T-cell (primary cell): ENCODE measurements around the gene PTPN21. TPM values are rescaled to one million over a fixed set of nuclear protein-coding genes. Genes with fewer than 3 reads are reported as not detected.
"Not testable (repeated sequence)": the region's sequence is repeated elsewhere in the genome, so short reads cannot be mapped to it uniquely, and the experiment has no call there.

Experiments
- ATAC-seq, 4 experiments: fragments of 200-7000 bp in 3 of 4; fragments of 150-1000 bp in 1 of 4; cut with Tn5 transposase; replicated peaks in 1 of 4; 1 replicate in 3 of 4; 2 replicates in 1 of 4; pipeline ENCODE4 v1.10.0; 2021; ENCODE audit warnings: moderate library complexity in 3 of 4, mild to moderate bottlenecking in 2 of 4, moderate number of reproducible peaks in 1 of 4
- CTCF ChIA-PET, 2 donors: fragments of 300-600 bp; sonication (Branson Sonifier 250); formaldehyde crosslinking; loops; one replicate each; lab custom pipeline; 2022; ENCODE audit warnings: antibody characterized with exemption in 2 of 2; lab: Charles Lee
- POLR2A ChIA-PET, 2 donors: fragments of 300-600 bp; sonication (Branson Sonifier 250); formaldehyde crosslinking; loops; one replicate each; lab custom pipeline; 2022; ENCODE audit warnings: antibody characterized with exemption in 2 of 2; lab: Charles Lee
- DNase-seq, 35 experiments: peaks; one replicate each; pipeline versions ENCODE4 v3.0.0 to v3.0.0-alpha.2; 2013 to 2023
- H3K27ac ChIP-seq: one replicate; pipeline ENCODE4 v1.5.1; 2013; ENCODE audit warnings: low read length
- H3K27me3 ChIP-seq, 2 experiments: replicated peaks in 1 of 2; 1 replicate in 1 of 2; 2 replicates in 1 of 2; pipeline versions ENCODE4 v1.6.1 to v1.7.0; 2013; ENCODE audit warnings: low read length in 1 of 2, mixed read lengths in 1 of 2; ENCODE audit not compliant: control insufficient read depth in 2 of 2, insufficient read depth in 2 of 2; ENCODE audit errors: extremely low read depth in 1 of 2
- H3K36me3 ChIP-seq, 2 donors: 1 replicate in 1 of 2; 2 replicates in 1 of 2; pipeline versions ENCODE4 v1.6.1 to v1.7.0; 2013; ENCODE audit warnings: low read length in 1 of 2; ENCODE audit not compliant: control insufficient read depth in 2 of 2, insufficient read depth in 1 of 2; ENCODE audit errors: extremely low read depth in 1 of 2
- H3K4me1 ChIP-seq, 2 experiments: 1 replicate in 1 of 2; 2 replicates in 1 of 2; pipeline versions ENCODE4 v1.6.1 to v1.7.0; 2013; ENCODE audit warnings: low read length in 2 of 2, mixed read lengths in 1 of 2; ENCODE audit not compliant: insufficient read depth in 2 of 2, control insufficient read depth in 1 of 2; ENCODE audit errors: extremely low read depth in 1 of 2
- H3K4me3 ChIP-seq, 2 donors: 1 replicate in 1 of 2; 2 replicates in 1 of 2; pipeline versions ENCODE4 v1.5.1 to v1.7.0; 2013; ENCODE audit warnings: mild to moderate bottlenecking in 2 of 2, low read length in 1 of 2, moderate library complexity in 1 of 2; ENCODE audit not compliant: control insufficient read depth in 1 of 2; ENCODE audit errors: extremely low read depth in 1 of 2
- H3K9me3 ChIP-seq: 2 replicates; pipeline ENCODE4 v1.7.0; 2013
- H3K27ac Mint-ChIP-seq, 2 donors: one replicate each; pipeline ENCODE4 v1.8.0; 2020 to 2021; ENCODE audit warnings: mild to moderate bottlenecking in 2 of 2, mixed read lengths in 2 of 2
- H3K27me3 Mint-ChIP-seq, 2 donors: one replicate each; pipeline ENCODE4 v1.8.0; 2021 to 2022; ENCODE audit warnings: mixed read lengths in 2 of 2
- H3K36me3 Mint-ChIP-seq: one replicate; pipeline ENCODE4 v1.8.0; 2021; ENCODE audit warnings: mixed read lengths
- H3K4me1 Mint-ChIP-seq, 3 donors: one replicate each; pipeline ENCODE4 v1.8.0; 2020 to 2022; ENCODE audit warnings: mixed read lengths in 3 of 3, mild to moderate bottlenecking in 1 of 3
- H3K4me3 Mint-ChIP-seq, 3 donors: one replicate each; pipeline ENCODE4 v1.8.0; 2020 to 2022; ENCODE audit warnings: mild to moderate bottlenecking in 3 of 3, mixed read lengths in 3 of 3, moderate library complexity in 3 of 3
- H3K9me3 Mint-ChIP-seq, 3 donors: one replicate each; pipeline ENCODE4 v1.8.0; 2020 to 2022; ENCODE audit warnings: mixed read lengths in 3 of 3
- WGBS: methylation state at CpG from one replicate; pipeline ENCODE4 v1.1.5; 2013; ENCODE audit warnings: missing lambda C conversion rate; ENCODE audit not compliant: insufficient coverage; 5-methylcytosine and 5-hydroxymethylcytosine counted together
- total RNA-seq, 35 experiments: library from RNA in 6 of 35; stranded (reverse) in 6 of 35; fragments of 120-200 nt in 1 of 35; gene quantifications; one replicate each; pipeline versions ENCODE4 v1.2.1 to v1.2.4 and lab custom pipeline; 2013 to 2026

PTPN21 gene
- total RNA-seq, 5 donors from 2014 or later (not counting 1 experiment from before 2014, with no cell fraction given) = 0.07 to 0.60 (median 0.18) TPM; not detected in 2

GRCh38 chr14:88535149-88535548 is 19.7 kb downstream of the PTPN21 start:
- H3K36me3 Mint-ChIP-seq = peaks cover 6% of the 10 kb centered on the region
- H3K4me1 Mint-ChIP-seq = no peaks in the 10 kb centered on the region
- Histone ChIP-seq H3K9me3 (no peaks in the 10 kb centered on the region), H3K27ac (no peak overlapping the region), H3K27me3 (peaks cover 0 to 4% of the 10 kb centered on the region in 2 experiments), H3K36me3 (no peaks in the 10 kb centered on the region), H3K4me3 (no peak overlapping the region), H3K4me1 (no peaks in the 10 kb centered on the region)
- 32% methylated on average over 2 of the region's 4 CpGs for WGBS
- H3K27ac Mint-ChIP-seq = no peak overlapping the region
- DNase-seq = no peak
- ATAC-seq = no peak
- POLR2A ChIA-PET = no interaction called here
- CTCF ChIA-PET = no interaction called here
- peaks cover 9 to 10% of the 10 kb centered on the region in 2 donors for H3K27me3 Mint-ChIP-seq
- H3K9me3 Mint-ChIP-seq = peaks cover 3 to 7% (median 7%) of the 10 kb centered on the region in 3 donors
- H3K4me3 Mint-ChIP-seq = no peak overlapping the region

GRCh38 chr14:88533064-88533602 is 21.7 kb downstream of the PTPN21 start:
- no CpG with 5 or more reads among the region's 6 CpGs for WGBS
- peaks cover 0 to 7% of the 10 kb centered on the region in 2 experiments for H3K27me3 ChIP-seq
- ChIA-PET POLR2A (interaction anchor here in 1 of 2 donors (0.6 kb wide), 1 partner anchor 118 kb away, joined by 5 read pairs; no protein-coding TSS in a partner anchor), CTCF (no interaction called here)
- H3K36me3 ChIP-seq = no peaks in the 10 kb centered on the region
- Mint-ChIP-seq H3K27ac (no peak overlapping the region), H3K36me3 (peaks cover 10% of the 10 kb centered on the region), H3K4me1 (no peaks in the 10 kb centered on the region), H3K27me3 (peaks cover 11 to 23% of the 10 kb centered on the region in 2 donors), H3K9me3 (peaks cover 9 to 21% (median 20%) of the 10 kb centered on the region in 3 donors), H3K4me3 (no peak overlapping the region)
- DNase-seq (no peak), ATAC-seq (no peak)
- no peaks in the 10 kb centered on the region for H3K9me3 ChIP-seq
- no peak overlapping the region for H3K4me3 ChIP-seq
- H3K27ac ChIP-seq = no peak overlapping the region
- H3K4me1 ChIP-seq = no peaks in the 10 kb centered on the region

GRCh38 chr14:88529889-88530288 is 24.9 kb downstream of the PTPN21 start:
- H3K36me3 ChIP-seq, H3K36me3 Mint-ChIP-seq, H3K4me1 Mint-ChIP-seq, POLR2A ChIA-PET, H3K4me1 ChIP-seq, H3K27ac Mint-ChIP-seq, ATAC-seq, H3K4me3 Mint-ChIP-seq, H3K27ac ChIP-seq, H3K4me3 ChIP-seq, H3K27me3 ChIP-seq, H3K9me3 ChIP-seq, DNase-seq: not testable (repeated sequence)
- Mint-ChIP-seq H3K27me3 (peaks cover 27 to 44% of the 10 kb centered on the region in 2 donors), H3K9me3 (peaks cover 9 to 21% (median 20%) of the 10 kb centered on the region in 3 donors)
- no CpG with 5 or more reads among the region's 1 CpG for WGBS
- CTCF ChIA-PET = interaction anchor here in 1 of 2 donors (1.2 kb wide), 1 partner anchor 27 kb away, joined by 4 read pairs; no protein-coding TSS in a partner anchor

DNA sequence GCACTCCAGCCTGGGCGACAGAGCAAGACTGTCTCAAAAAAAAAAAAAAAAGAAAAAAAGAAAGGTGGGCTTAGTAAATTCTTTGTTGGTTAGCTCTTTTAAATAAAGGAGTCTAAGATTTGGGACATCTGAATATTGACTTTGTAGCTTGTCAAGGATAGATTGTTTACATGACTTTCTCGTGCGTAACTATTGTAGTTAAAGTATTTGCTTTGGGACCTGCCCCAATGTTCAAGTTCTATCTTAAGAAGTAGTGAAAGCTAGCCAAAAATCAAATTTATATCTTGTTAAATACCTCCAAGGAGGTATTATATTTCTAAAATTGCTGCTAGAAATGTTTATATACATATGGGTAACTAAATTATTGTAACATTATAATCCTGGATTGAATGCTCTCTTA is 32.4 kb downstream of the PTPN21 start:
- Mint-ChIP-seq H3K9me3 (no peaks in the 10 kb centered on the region), H3K36me3 (no peaks in the 10 kb centered on the region), H3K4me3 (no peak overlapping the region), H3K4me1 (no peaks in the 10 kb centered on the region), H3K27me3 (peaks cover 23 to 34% of the 10 kb centered on the region in 2 donors), H3K27ac (no peak overlapping the region)
- Histone ChIP-seq H3K9me3 (no peaks in the 10 kb centered on the region), H3K4me1 (no peaks in the 10 kb centered on the region), H3K36me3 (no peaks in the 10 kb centered on the region), H3K27me3 (no peaks in the 10 kb centered on the region), H3K4me3 (no peak overlapping the region), H3K27ac (no peak overlapping the region)
- ChIA-PET POLR2A (interaction anchor here in 1 of 2 donors (0.9 kb wide), 1 partner anchor 10 kb away, joined by 4 read pairs; no protein-coding TSS in a partner anchor), CTCF (interaction anchor here in 1 of 2 donors (0.6 kb wide), 1 partner anchor 232 kb away, joined by 3 read pairs; no protein-coding TSS in a partner anchor)
- WGBS = no CpG with 5 or more reads among the region's 3 CpGs
- DNase-seq (no peak), ATAC-seq (no peak)

- no peak overlapping the region for H3K4me3 ChIP-seq
- peaks cover 0 to 2% (median 0%) of the 10 kb centered on the region in 3 donors for H3K4me1 Mint-ChIP-seq
- peaks cover 23 to 33% of the 10 kb centered on the region in 2 donors for H3K27me3 Mint-ChIP-seq
- no peaks in the 10 kb centered on the region for H3K4me1 ChIP-seq
- no peaks in the 10 kb centered on the region for H3K36me3 ChIP-seq
- DNase-seq = no peak
- H3K36me3 Mint-ChIP-seq = no peaks in the 10 kb centered on the region
- no peaks in the 10 kb centered on the region for H3K9me3 Mint-ChIP-seq
- ChIA-PET CTCF (interaction anchor here in 1 of 2 donors (0.6 kb wide), 1 partner anchor 232 kb away, joined by 3 read pairs; no protein-coding TSS in a partner anchor), POLR2A (interaction anchor here in 1 of 2 donors (0.9 kb wide), 1 partner anchor 9 kb away, joined by 4 read pairs; no protein-coding TSS in a partner anchor)
- no peak overlapping the region for H3K27ac Mint-ChIP-seq
- H3K27ac ChIP-seq = no peak overlapping the region
- no peak for ATAC-seq
- WGBS = no CpG with 5 or more reads among the region's 3 CpGs
- H3K27me3 ChIP-seq = no peaks in the 10 kb centered on the region
- no peaks in the 10 kb centered on the region for H3K9me3 ChIP-seq
- no peak overlapping the region for H3K4me3 Mint-ChIP-seq
Measured at GRCh38 chr14:88521818-88522217, 33.0 kb downstream of the PTPN21 start.

DNA sequence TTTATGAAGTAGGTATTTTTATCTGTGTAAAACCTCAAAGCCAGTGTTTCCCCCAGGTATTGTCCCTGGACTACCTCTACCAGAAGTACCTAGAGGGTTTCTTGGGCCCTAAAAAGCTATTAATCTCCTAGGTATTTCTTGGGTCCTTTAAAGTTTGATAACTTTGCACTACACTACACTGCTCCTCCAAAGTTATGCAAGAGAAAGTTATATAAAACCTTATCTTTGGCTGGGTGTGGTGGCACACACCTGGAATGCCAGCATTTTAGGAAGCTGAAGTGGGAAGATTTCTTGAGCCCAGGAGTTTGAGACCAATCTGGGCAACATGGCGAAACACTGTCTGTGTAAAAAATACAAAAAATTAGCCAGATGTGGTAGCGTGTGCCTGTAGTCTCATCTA is 34.9 kb downstream of the PTPN21 start:
- Histone ChIP-seq H3K4me1 (no peaks in the 10 kb centered on the region), H3K27me3 (no peaks in the 10 kb centered on the region), H3K9me3 (no peaks in the 10 kb centered on the region), H3K4me3 (no peak overlapping the region), H3K36me3 (no peaks in the 10 kb centered on the region), H3K27ac (no peak overlapping the region)
- CTCF ChIA-PET = no interaction called here
- Mint-ChIP-seq H3K36me3 (no peaks in the 10 kb centered on the region), H3K4me1 (peaks cover 0 to 4% (median 0%) of the 10 kb centered on the region in 3 donors), H3K9me3 (no peaks in the 10 kb centered on the region), H3K27ac (no peak overlapping the region), H3K27me3 (peaks cover 31 to 41% of the 10 kb centered on the region in 2 donors), H3K4me3 (no peak overlapping the region)
- POLR2A ChIA-PET = no interaction called here
- WGBS = 96% methylated on average over 2 of the region's 2 CpGs
- ATAC-seq (no peak), DNase-seq (no peak)
